Measurements from ENCODE around the gene DCAF11.

DNA sequence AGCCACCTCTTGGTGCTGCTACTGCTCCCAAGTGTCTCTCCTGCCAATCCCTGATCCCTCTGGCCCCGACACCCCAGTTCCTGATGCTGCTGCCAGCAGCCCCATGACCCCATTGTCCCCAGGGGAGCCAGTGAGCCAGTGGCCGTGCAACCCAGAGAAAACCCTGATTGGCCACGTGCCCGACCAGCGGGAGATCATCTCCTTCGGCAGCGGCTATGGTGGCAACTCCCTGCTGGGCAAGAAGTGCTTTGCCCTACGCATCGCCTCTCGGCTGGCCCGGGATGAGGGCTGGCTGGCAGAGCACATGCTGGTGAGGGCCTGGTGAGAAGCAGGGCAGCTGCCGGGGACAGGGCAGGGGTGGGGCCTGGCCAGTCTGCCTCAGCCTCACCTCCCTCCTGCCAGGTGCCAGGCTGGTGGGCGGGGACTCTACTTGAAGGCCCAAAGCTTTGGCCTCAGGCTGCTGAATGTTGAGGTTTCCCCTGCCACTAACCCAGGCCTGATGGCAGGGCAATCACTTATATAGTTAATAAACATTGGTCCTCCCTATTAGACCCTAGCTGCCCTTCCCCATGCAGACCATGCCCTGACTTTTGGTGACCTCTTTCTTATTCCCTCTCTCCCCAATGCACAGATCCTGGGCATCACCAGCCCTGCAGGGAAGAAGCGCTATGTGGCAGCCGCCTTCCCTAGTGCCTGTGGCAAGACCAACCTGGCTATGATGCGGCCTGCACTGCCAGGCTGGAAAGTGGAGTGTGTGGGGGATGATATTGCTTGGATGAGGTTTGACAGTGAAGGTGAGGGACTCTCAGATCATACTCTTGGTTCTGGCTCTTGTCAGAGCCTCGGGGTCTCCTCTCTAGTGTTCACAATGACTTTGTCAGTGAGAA, 15.4 kb upstream of the DCAF11 start:
- TF ChIP-seq, protein P1, sequence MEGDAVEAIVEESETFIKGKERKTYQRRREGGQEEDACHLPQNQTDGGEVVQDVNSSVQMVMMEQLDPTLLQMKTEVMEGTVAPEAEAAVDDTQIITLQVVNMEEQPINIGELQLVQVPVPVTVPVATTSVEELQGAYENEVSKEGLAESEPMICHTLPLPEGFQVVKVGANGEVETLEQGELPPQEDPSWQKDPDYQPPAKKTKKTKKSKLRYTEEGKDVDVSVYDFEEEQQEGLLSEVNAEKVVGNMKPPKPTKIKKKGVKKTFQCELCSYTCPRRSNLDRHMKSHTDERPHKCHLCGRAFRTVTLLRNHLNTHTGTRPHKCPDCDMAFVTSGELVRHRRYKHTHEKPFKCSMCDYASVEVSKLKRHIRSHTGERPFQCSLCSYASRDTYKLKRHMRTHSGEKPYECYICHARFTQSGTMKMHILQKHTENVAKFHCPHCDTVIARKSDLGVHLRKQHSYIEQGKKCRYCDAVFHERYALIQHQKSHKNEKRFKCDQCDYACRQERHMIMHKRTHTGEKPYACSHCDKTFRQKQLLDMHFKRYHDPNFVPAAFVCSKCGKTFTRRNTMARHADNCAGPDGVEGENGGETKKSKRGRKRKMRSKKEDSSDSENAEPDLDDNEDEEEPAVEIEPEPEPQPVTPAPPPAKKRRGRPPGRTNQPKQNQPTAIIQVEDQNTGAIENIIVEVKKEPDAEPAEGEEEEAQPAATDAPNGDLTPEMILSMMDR (IDR thresholded peaks at IDR 0.05 in 8 of 11, conservative IDR thresholded peaks at IDR 0.05 in 3 of 11): no peak
- TF ChIP-seq POLR2A (IDR thresholded peaks at IDR 0.05): no peak
